Mesenchymal stem cell (in vitro differentiated cells and primary cell): ENCODE data around the gene NREP.
A peak's percentile ranks its signal among the peaks of the same experiment; 100 is the strongest.

ENCODE experiments used
- DNase-seq: peaks from one replicate; pipeline ENCODE4 v3.0.0-alpha.2; 2013
- H2AFZ ChIP-seq: one replicate; pipeline ENCODE4 v1.6.1; 2013; ENCODE audit warnings: low read depth, mild to moderate bottlenecking, control low read depth, inconsistent platforms, low read length, moderate library complexity
- H2AK5ac ChIP-seq: 2 replicates; pipeline ENCODE4 v1.6.1; 2013; ENCODE audit warnings: low read length, moderate library complexity, mild to moderate bottlenecking, inconsistent platforms; ENCODE audit not compliant: severe bottlenecking
- H2BK120ac ChIP-seq: one replicate; pipeline ENCODE4 v1.6.1; 2013; ENCODE audit warnings: low read depth, mild to moderate bottlenecking, inconsistent platforms, low read length, moderate library complexity
- H2BK12ac ChIP-seq, 2 experiments: one replicate each; pipeline ENCODE4 v1.6.1; 2013; ENCODE audit warnings: inconsistent platforms in 2 of 2, low read length in 2 of 2, mild to moderate bottlenecking in 2 of 2, moderate library complexity in 2 of 2, control low read depth in 1 of 2
- H2BK15ac ChIP-seq: one replicate; pipeline ENCODE4 v1.6.1; 2013; ENCODE audit warnings: mild to moderate bottlenecking, low read depth, inconsistent platforms; ENCODE audit not compliant: poor library complexity, severe bottlenecking
- H2BK5ac ChIP-seq: 2 replicates; pipeline ENCODE4 v1.6.1; 2013; ENCODE audit warnings: low read depth, mild to moderate bottlenecking, low read length, control low read depth, inconsistent platforms; ENCODE audit not compliant: poor library complexity, severe bottlenecking
- H3K14ac ChIP-seq, 2 experiments: one replicate each; pipeline ENCODE4 v1.6.1; 2013; ENCODE audit warnings: inconsistent platforms in 2 of 2, low read length in 2 of 2, control low read depth in 1 of 2, mild to moderate bottlenecking in 1 of 2, moderate library complexity in 1 of 2
- H3K18ac ChIP-seq, 2 experiments: one replicate each; pipeline ENCODE4 v1.6.1; 2013; ENCODE audit warnings: inconsistent platforms in 2 of 2, low read length in 2 of 2, control low read depth in 1 of 2, low read depth in 1 of 2, mild to moderate bottlenecking in 1 of 2
- H3K23ac ChIP-seq, 2 experiments: one replicate each; pipeline ENCODE4 v1.6.1; 2013; ENCODE audit warnings: inconsistent platforms in 2 of 2, low read length in 2 of 2, mild to moderate bottlenecking in 2 of 2, moderate library complexity in 2 of 2, control low read depth in 1 of 2
- H3K27ac ChIP-seq: 2 replicates; pipeline ENCODE4 v1.5.1; 2013; ENCODE audit warnings: mild to moderate bottlenecking, moderate library complexity, low read length, control low read depth, inconsistent platforms; ENCODE audit not compliant: poor library complexity, severe bottlenecking
- H3K27me3 ChIP-seq, 2 experiments: 2 replicates each; pipeline versions ENCODE4 v1.6.1 to v1.7.0; 2013; ENCODE audit warnings: low read length in 2 of 2, mild to moderate bottlenecking in 2 of 2, moderate library complexity in 2 of 2, control low read depth in 1 of 2, inconsistent platforms in 1 of 2; ENCODE audit not compliant: control insufficient read depth in 1 of 2, insufficient read depth in 1 of 2
- H3K36me3 ChIP-seq, 2 experiments: 2 replicates each; pipeline versions ENCODE4 v1.6.1 to v1.7.0; 2013; ENCODE audit warnings: low read length in 2 of 2, control low read depth in 1 of 2, inconsistent platforms in 1 of 2, low read depth in 1 of 2, mild to moderate bottlenecking in 1 of 2; ENCODE audit not compliant: insufficient read depth in 2 of 2, control insufficient read depth in 1 of 2
- H3K4ac ChIP-seq, 2 experiments: one replicate each; pipeline ENCODE4 v1.6.1; 2013; ENCODE audit warnings: inconsistent platforms in 2 of 2, low read length in 2 of 2, mild to moderate bottlenecking in 2 of 2, moderate library complexity in 2 of 2, control low read depth in 1 of 2, low read depth in 1 of 2
- H3K4me1 ChIP-seq: 2 replicates; pipeline ENCODE4 v1.6.1; 2013; ENCODE audit warnings: low read depth, low read length, control low read depth; ENCODE audit not compliant: control insufficient read depth, insufficient read depth
- H3K4me2 ChIP-seq: 2 replicates; pipeline ENCODE4 v1.6.1; 2013; ENCODE audit warnings: low read length, mild to moderate bottlenecking, inconsistent platforms; ENCODE audit not compliant: poor library complexity, severe bottlenecking
- H3K4me3 ChIP-seq, 2 experiments: 2 replicates each; pipeline versions ENCODE4 v1.5.1 to v1.7.0; 2013; ENCODE audit warnings: low read length in 2 of 2, mild to moderate bottlenecking in 2 of 2, control low read depth in 1 of 2, low read depth in 1 of 2; ENCODE audit not compliant: insufficient read depth in 1 of 2
- H3K79me1 ChIP-seq: replicated peaks from 2 replicates; pipeline ENCODE4 v1.6.1; 2013; ENCODE audit warnings: mild to moderate bottlenecking, control low read depth, low read length, inconsistent platforms; ENCODE audit not compliant: poor library complexity, severe bottlenecking
- H3K9ac ChIP-seq: 2 replicates; pipeline ENCODE4 v1.7.0; 2013; ENCODE audit warnings: mild to moderate bottlenecking, low read length, moderate library complexity
- H3K9me3 ChIP-seq: 2 replicates; pipeline ENCODE4 v1.7.0; 2013; ENCODE audit warnings: mild to moderate bottlenecking, low read length; ENCODE audit not compliant: control insufficient read depth
- H4K8ac ChIP-seq: one replicate; pipeline ENCODE4 v1.6.1; 2013; ENCODE audit warnings: inconsistent platforms, mild to moderate bottlenecking, low read length, moderate library complexity
- H4K91ac ChIP-seq: one replicate; pipeline ENCODE4 v1.6.1; 2013; ENCODE audit warnings: mild to moderate bottlenecking, low read length, inconsistent platforms
- WGBS: methylation state at CpG from one replicate; pipeline ENCODE4 v1.1.7; 2013; ENCODE audit warnings: mixed read lengths; 5-methylcytosine and 5-hydroxymethylcytosine counted together

NREP gene

GRCh38 chr5:111739416-111739815 is 17.6 kb downstream of the NREP start:
- H3K4me3 ChIP-seq, result no peak overlapping the region
- no peak overlapping the region for H3K9ac ChIP-seq
- peak overlapping the region; percentile 88 for H4K91ac ChIP-seq
- no peaks in the 10 kb centered on the region for H3K27me3 ChIP-seq
- 83% methylated on average over 3 of the region's 3 CpGs for WGBS
- H2BK120ac ChIP-seq, result no peak overlapping the region
- no peak overlapping the region for H2AFZ ChIP-seq
- H3K79me1 ChIP-seq, result peaks cover 4% of the 10 kb centered on the region
- peak overlapping the region in 1 of 2 experiments; percentile 29 for H2BK12ac ChIP-seq
- no peaks in the 10 kb centered on the region for H3K9me3 ChIP-seq
- H3K4me2 ChIP-seq, result peak overlapping the region; percentile 15
- peak overlapping the region in 1 of 2 experiments; percentile 14 for H3K18ac ChIP-seq
- peak overlapping the region; percentile 73 for H2AK5ac ChIP-seq
- no peak for DNase-seq
- no peak overlapping the region for H2BK5ac ChIP-seq
- peak overlapping the region in 1 of 2 experiments; percentile 34 for H3K23ac ChIP-seq
- no peak overlapping the region for H3K4ac ChIP-seq
- H4K8ac ChIP-seq, result no peak overlapping the region
- no peak overlapping the region for H3K14ac ChIP-seq
- peaks cover 8% of the 10 kb centered on the region for H3K4me1 ChIP-seq
- peaks cover 0 to 7% of the 10 kb centered on the region in 2 experiments for H3K36me3 ChIP-seq
- H2BK15ac ChIP-seq, result no peak overlapping the region
- H3K27ac ChIP-seq, result peak overlapping the region; percentile 84

DNA sequence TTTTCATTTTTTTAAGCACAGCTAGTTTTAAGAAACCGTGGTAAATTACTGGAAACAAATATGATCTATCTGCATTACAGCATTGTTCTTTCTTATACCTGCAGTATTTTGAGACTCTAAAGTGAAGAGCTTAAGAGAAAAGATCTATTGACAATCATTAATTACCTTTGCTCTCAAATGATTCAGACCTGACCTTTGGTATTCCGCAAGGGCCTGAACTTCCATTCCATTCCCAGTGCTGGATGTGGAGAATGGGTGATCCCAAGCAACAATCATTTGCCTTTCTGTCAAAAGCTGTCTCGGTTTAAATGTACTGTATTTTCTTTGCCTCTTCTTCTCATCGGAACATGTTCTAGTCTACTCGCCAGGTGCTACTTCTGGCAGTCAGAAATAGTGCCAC is 18.9 kb downstream of the NREP start:
- Histone ChIP-seq H2BK12ac (peak overlapping the region in 1 of 2 experiments; percentile 60), H4K8ac (no peak overlapping the region), H2BK15ac (no peak overlapping the region), H2BK5ac (no peak overlapping the region), H3K14ac (no peak overlapping the region), H3K36me3 (peaks cover 9 to 20% of the 10 kb centered on the region in 2 experiments), H3K4me2 (no peak overlapping the region), H4K91ac (no peak overlapping the region), H2AFZ (no peak overlapping the region), H3K23ac (no peak overlapping the region), H2BK120ac (no peak overlapping the region), H3K9ac (peak overlapping the region; percentile 22), H3K4me3 (no peak overlapping the region), H3K27me3 (no peaks in the 10 kb centered on the region), H3K4ac (no peak overlapping the region), H2AK5ac (peak overlapping the region; percentile 68), H3K18ac (peak overlapping the region in 1 of 2 experiments; percentile 55), H3K79me1 (peaks cover 7% of the 10 kb centered on the region), H3K27ac (peak overlapping the region; percentile 84), H3K4me1 (peaks cover 8% of the 10 kb centered on the region), H3K9me3 (no peaks in the 10 kb centered on the region)
- DNase-seq, result peak; percentile 32
- 79% methylated on average over 4 of the region's 5 CpGs for WGBS

GRCh38 chr5:111737716-111738115 is 19.3 kb downstream of the NREP start:
- DNase-seq, result peak; percentile 59
- no peak overlapping the region for H3K18ac ChIP-seq
- H3K4me1 ChIP-seq, result peaks cover 8% of the 10 kb centered on the region
- no peak overlapping the region for H4K91ac ChIP-seq
- peaks cover 10 to 24% of the 10 kb centered on the region in 2 experiments for H3K36me3 ChIP-seq
- no peak overlapping the region for H3K23ac ChIP-seq
- no peak overlapping the region for H2BK120ac ChIP-seq
- WGBS, result 0% methylated on average over 1 of the region's 1 CpG
- H2AFZ ChIP-seq, result no peak overlapping the region
- no peak overlapping the region for H2BK5ac ChIP-seq
- no peaks in the 10 kb centered on the region for H3K9me3 ChIP-seq
- peaks cover 7% of the 10 kb centered on the region for H3K79me1 ChIP-seq
- no peak overlapping the region for H3K4me2 ChIP-seq
- H2BK12ac ChIP-seq, result no peak overlapping the region
- H3K27me3 ChIP-seq, result no peaks in the 10 kb centered on the region
- no peak overlapping the region for H3K4me3 ChIP-seq
- H2BK15ac ChIP-seq, result no peak overlapping the region
- no peak overlapping the region for H3K4ac ChIP-seq
- no peak overlapping the region for H4K8ac ChIP-seq
- peak overlapping the region; percentile 84 for H3K27ac ChIP-seq
- no peak overlapping the region for H3K14ac ChIP-seq
- peak overlapping the region; percentile 22 for H3K9ac ChIP-seq
- no peak overlapping the region for H2AK5ac ChIP-seq

- H3K27me3 ChIP-seq, result no peaks in the 10 kb centered on the region
- no peak overlapping the region for H3K4me2 ChIP-seq
Observed at GRCh38 chr5:111735583-111736270, 21.3 kb downstream of the NREP start.

More at GRCh38 chr5:111735583-111736270, 21.3 kb downstream of the NREP start:
- no peak overlapping the region for H2AK5ac ChIP-seq
- no peak overlapping the region for H3K27ac ChIP-seq
- no peak overlapping the region for H2BK15ac ChIP-seq
- peaks cover 17 to 44% of the 10 kb centered on the region in 2 experiments for H3K36me3 ChIP-seq
- H2BK120ac ChIP-seq, result no peak overlapping the region
- H3K9me3 ChIP-seq, result no peaks in the 10 kb centered on the region
- DNase-seq, result peak; percentile 94
- H3K14ac ChIP-seq, result no peak overlapping the region
- H3K9ac ChIP-seq, result peak overlapping the region; percentile 50
- no peak overlapping the region for H2BK5ac ChIP-seq
- no peak overlapping the region for H3K4ac ChIP-seq
- H4K91ac ChIP-seq, result no peak overlapping the region
- H3K4me1 ChIP-seq, result peaks cover 4% of the 10 kb centered on the region
- H3K23ac ChIP-seq, result no peak overlapping the region
- peaks cover 7% of the 10 kb centered on the region for H3K79me1 ChIP-seq
- H2AFZ ChIP-seq, result no peak overlapping the region
- H3K18ac ChIP-seq, result no peak overlapping the region
- 36% methylated on average over 5 of the region's 8 CpGs for WGBS
- peak overlapping the region; percentile 23 for H4K8ac ChIP-seq
- peak overlapping the region in 1 of 2 experiments; percentile 54 for H2BK12ac ChIP-seq
- peak overlapping the region in 1 of 2 experiments; percentile 33 for H3K4me3 ChIP-seq
